Panc1 (cell line): ENCODE data around the gene MTFP1. TPM values are rescaled to one million over a fixed set of nuclear protein-coding genes. Genes with fewer than 3 reads are reported as not detected.

ENCODE experiments used
- ATAC-seq: fragments of 200-7000 bp; cut with Tn5 transposase; 2 replicates; pipeline ENCODE4 v1.9.1; 2020; ENCODE audit warnings: mild to moderate bottlenecking, moderate library complexity
- BruUV-seq: library from RNA; stranded (reverse); fragments of 400-500 nt; replicated peaks from 2 replicates; lab custom pipeline; 2021; lab: Mats Ljungman, UMichigan
- CTCF ChIA-PET: fragments of 300-600 bp; sonication (Branson Sonifier 250); formaldehyde crosslinking; loops from one replicate; lab custom pipeline; 2022; ENCODE audit warnings: antibody characterized with exemption; lab: Charles Lee
- POLR2A ChIA-PET: fragments of 300-600 bp; sonication (Branson Sonifier 250); formaldehyde crosslinking; loops from one replicate; lab custom pipeline; 2022; ENCODE audit warnings: antibody characterized with exemption; lab: Charles Lee
- DNase-seq: peaks from one replicate; pipeline ENCODE4 v3.0.0-alpha.2; 2010; ENCODE audit warnings: low read depth, low spot score
- H3K27ac ChIP-seq: 2 replicates; pipeline ENCODE4 v1.5.1; 2011; ENCODE audit warnings: mild to moderate bottlenecking, low read length, inconsistent platforms
- H3K27me3 ChIP-seq: fragments of 200-500 bp; sonication (Bioruptor generic); 2 replicates; pipeline ENCODE4 v1.6.0; 2014; ENCODE audit warnings: low read length, inconsistent platforms; ENCODE audit not compliant: control insufficient read depth, insufficient read depth
- H3K36me3 ChIP-seq: fragments of 200-500 bp; sonication (Bioruptor generic); 2 replicates; pipeline ENCODE4 v1.5.1; 2014; ENCODE audit warnings: inconsistent platforms, mild to moderate bottlenecking, low read length, moderate library complexity; ENCODE audit not compliant: control insufficient read depth, insufficient read depth
- H3K4me1 ChIP-seq: 2 replicates; pipeline ENCODE4 v1.5.1; 2011; ENCODE audit warnings: inconsistent platforms, mild to moderate bottlenecking, low read length, moderate library complexity; ENCODE audit not compliant: control insufficient read depth, insufficient read depth
- H3K4me3 ChIP-seq, 2 experiments: 2 replicates each; pipeline ENCODE4 v1.5.1; 2011 to 2012; ENCODE audit warnings: low read depth in 2 of 2, low read length in 2 of 2, mild to moderate bottlenecking in 2 of 2, inconsistent platforms in 1 of 2, moderate library complexity in 1 of 2
- H3K9me3 ChIP-seq: fragments of 200-500 bp; sonication (Bioruptor generic); 2 replicates; pipeline ENCODE4 v1.5.1; 2014; ENCODE audit warnings: low read depth, mild to moderate bottlenecking, inconsistent platforms, low read length, moderate library complexity; ENCODE audit not compliant: control insufficient read depth, insufficient read depth
- POLR2AphosphoS5 ChIP-seq: IDR thresholded peaks from 2 replicates; pipeline ENCODE4 v1.6.1; 2012; ENCODE audit warnings: mild to moderate bottlenecking, low read depth, low read length, moderate library complexity
- TCF7L2 ChIP-seq: IDR thresholded peaks from 2 replicates; pipeline ENCODE4 v1.6.1; 2011; ENCODE audit warnings: mild to moderate bottlenecking, low read depth, low read length, inconsistent platforms
- in situ Hi-C: cut with HindIII; loops from 2 replicates; pipeline ENCODE4 v1.10.0; 2016; ENCODE audit warnings: low sequenced_read_pairs, low pct_unique_long_range_greater_than_20kb
- intact Hi-C: fragments of 100-400 bp; cut with micrococcal nuclease; formaldehyde crosslinking; loops from one replicate; pipeline ENCODE4 v1.10.0; 2022; ENCODE audit not compliant: unreplicated experiment
- total RNA-seq: library from RNA; stranded (reverse); gene quantifications from one replicate; pipeline ENCODE4 v1.2.1, GENCODE V29; 2021; ENCODE audit not compliant: unreplicated experiment
- TF ChIP-seq, protein P1 (sequence below): fragments of 450-650 bp; IDR thresholded peaks from 2 replicates; pipeline ENCODE4 v1.5.1; 2017; ENCODE audit warnings: mild to moderate bottlenecking
- TF ChIP-seq, protein P2 (sequence below), 2 experiments: IDR thresholded peaks; 2 replicates each; pipeline ENCODE4 v1.6.1; 2011 to 2012; ENCODE audit warnings: low read depth in 2 of 2, control low read depth in 1 of 2, low read length in 1 of 2, mild to moderate bottlenecking in 1 of 2, moderate library complexity in 1 of 2; ENCODE audit not compliant: insufficient read depth in 1 of 2

MTFP1 gene
- total RNA-seq, 1 experiment from 2014 or later: 21.5 TPM

DNA sequence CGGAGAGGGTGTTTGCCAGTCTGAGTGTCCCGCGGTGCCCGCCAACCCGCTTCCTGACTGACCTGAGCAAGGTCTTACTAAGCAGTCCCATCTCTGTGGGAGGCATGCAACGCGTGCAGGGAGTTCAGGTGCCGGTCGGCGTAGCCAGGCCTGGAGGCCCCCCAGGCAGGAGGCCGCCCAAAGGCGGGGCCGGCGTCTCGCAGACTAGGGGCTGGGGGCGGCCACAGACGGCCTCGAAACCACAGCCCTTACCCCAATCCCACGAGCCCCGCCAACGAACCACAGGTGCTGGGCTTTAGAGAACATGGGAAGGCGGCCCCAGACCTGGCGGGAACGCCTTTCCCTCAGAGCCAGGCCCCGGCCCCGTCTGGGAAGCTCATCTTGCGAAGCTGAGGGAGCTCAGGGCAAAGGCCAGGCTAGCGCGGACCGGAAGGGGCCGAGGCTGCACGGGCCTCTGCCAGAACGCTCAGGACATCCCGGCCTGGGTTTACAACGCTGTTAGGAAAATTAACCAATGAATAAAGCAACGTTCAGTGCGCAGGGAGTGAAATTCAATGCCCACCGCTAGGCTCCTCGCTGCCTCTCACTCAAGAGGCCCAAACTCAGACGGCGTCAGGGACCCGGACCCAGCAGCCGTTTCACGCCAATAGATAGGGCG lies 2.1 kb upstream of the MTFP1 start:
- in situ Hi-C loops (no loop called here), intact Hi-C loops (no loop called here)
- Histone ChIP-seq H3K36me3 (no peaks in the 10 kb centered on the region; the same call in 1 of the 2 replicates), H3K4me1 (peaks cover 24% of the 10 kb centered on the region), H3K27ac (peak overlapping the region; percentile 91), H3K4me3 (peak overlapping the region; percentile 62 to 69), H3K27me3 (no peaks in the 10 kb centered on the region), H3K9me3 (no peaks in the 10 kb centered on the region)
- peak; percentile 57 for ATAC-seq
- POLR2A ChIA-PET: interaction anchor here (0.6 to 1.3 kb wide), 5 partner anchors 10 to 216 kb away, joined by 3 to 5 read pairs (median 3); no protein-coding TSS in a partner anchor
- no TSS peak for BruUV-seq
- CTCF ChIA-PET: interaction anchor here (0.7 to 1.2 kb wide), 2 partner anchors 27 to 32 kb away, joined by 4 read pairs; partner anchors contain the start of gene SEC14L2
- TF ChIP-seq, protein P1, sequence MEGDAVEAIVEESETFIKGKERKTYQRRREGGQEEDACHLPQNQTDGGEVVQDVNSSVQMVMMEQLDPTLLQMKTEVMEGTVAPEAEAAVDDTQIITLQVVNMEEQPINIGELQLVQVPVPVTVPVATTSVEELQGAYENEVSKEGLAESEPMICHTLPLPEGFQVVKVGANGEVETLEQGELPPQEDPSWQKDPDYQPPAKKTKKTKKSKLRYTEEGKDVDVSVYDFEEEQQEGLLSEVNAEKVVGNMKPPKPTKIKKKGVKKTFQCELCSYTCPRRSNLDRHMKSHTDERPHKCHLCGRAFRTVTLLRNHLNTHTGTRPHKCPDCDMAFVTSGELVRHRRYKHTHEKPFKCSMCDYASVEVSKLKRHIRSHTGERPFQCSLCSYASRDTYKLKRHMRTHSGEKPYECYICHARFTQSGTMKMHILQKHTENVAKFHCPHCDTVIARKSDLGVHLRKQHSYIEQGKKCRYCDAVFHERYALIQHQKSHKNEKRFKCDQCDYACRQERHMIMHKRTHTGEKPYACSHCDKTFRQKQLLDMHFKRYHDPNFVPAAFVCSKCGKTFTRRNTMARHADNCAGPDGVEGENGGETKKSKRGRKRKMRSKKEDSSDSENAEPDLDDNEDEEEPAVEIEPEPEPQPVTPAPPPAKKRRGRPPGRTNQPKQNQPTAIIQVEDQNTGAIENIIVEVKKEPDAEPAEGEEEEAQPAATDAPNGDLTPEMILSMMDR: no peak
- peak; percentile 77 for TF ChIP-seq POLR2AphosphoS5
- DNase-seq: no peak

DNA sequence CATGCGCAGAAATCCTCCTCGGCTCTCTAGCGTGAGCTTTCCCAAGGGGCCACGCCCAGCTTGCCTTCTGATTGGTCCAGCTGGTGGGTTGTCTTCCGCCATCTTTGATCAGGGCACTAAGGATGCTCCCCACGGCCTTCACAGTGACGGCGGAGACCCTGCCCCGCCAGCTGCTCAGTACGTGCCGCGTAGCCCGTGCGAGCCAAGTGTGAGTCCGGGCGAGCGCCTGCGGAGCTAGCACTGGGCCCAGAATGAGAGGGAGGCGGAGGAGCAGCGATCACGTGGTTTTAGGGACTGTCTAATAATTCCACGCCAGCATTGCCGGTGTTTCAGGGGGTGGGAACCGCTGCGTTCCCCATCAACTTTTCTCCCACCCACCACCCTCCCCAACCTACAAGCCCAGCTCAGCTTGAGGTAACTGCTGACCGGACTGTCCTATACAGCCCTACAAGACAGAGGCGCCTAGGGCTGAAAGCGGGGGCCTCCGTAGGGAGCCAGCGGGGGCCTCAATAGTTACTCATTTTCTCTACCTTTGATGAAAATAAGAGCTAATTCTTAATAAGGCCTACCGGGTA lies 1.5 kb upstream of the MTFP1 start:
- in situ Hi-C loops (no loop called here), intact Hi-C loops (no loop called here)
- H3K27me3 ChIP-seq: no peaks in the 10 kb centered on the region
- ChIA-PET POLR2A (interaction anchor here (0.8 to 1.3 kb wide), 3 partner anchors 11 to 14 kb away, joined by 3 to 5 read pairs (median 4); no protein-coding TSS in a partner anchor), CTCF (interaction anchor here (0.7 to 1.2 kb wide), 2 partner anchors 28 to 32 kb away, joined by 4 read pairs; partner anchors contain the start of gene SEC14L2)
- no peaks in the 10 kb centered on the region; the same call in 1 of the 2 replicates for H3K36me3 ChIP-seq
- no TSS peak for BruUV-seq
- H3K27ac ChIP-seq: peak overlapping the region; percentile 91
- H3K9me3 ChIP-seq: no peaks in the 10 kb centered on the region
- peak overlapping the region; percentile 62 to 82 for H3K4me3 ChIP-seq
- peaks cover 24% of the 10 kb centered on the region for H3K4me1 ChIP-seq
- TF ChIP-seq, protein P1: no peak
- TF ChIP-seq, protein P2, sequence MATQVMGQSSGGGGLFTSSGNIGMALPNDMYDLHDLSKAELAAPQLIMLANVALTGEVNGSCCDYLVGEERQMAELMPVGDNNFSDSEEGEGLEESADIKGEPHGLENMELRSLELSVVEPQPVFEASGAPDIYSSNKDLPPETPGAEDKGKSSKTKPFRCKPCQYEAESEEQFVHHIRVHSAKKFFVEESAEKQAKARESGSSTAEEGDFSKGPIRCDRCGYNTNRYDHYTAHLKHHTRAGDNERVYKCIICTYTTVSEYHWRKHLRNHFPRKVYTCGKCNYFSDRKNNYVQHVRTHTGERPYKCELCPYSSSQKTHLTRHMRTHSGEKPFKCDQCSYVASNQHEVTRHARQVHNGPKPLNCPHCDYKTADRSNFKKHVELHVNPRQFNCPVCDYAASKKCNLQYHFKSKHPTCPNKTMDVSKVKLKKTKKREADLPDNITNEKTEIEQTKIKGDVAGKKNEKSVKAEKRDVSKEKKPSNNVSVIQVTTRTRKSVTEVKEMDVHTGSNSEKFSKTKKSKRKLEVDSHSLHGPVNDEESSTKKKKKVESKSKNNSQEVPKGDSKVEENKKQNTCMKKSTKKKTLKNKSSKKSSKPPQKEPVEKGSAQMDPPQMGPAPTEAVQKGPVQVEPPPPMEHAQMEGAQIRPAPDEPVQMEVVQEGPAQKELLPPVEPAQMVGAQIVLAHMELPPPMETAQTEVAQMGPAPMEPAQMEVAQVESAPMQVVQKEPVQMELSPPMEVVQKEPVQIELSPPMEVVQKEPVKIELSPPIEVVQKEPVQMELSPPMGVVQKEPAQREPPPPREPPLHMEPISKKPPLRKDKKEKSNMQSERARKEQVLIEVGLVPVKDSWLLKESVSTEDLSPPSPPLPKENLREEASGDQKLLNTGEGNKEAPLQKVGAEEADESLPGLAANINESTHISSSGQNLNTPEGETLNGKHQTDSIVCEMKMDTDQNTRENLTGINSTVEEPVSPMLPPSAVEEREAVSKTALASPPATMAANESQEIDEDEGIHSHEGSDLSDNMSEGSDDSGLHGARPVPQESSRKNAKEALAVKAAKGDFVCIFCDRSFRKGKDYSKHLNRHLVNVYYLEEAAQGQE (IDR thresholded peaks at IDR 0.05; ENCODE audit: insufficient read depth in 1 of 2, low read depth in 2 of 2, low read length in 1 of 2): no peak
- 0 out of 2 replicates have a peak, but pooled peaks have one; percentile 42 for TF ChIP-seq POLR2AphosphoS5
- peak; percentile 62; the same call in 1 of the 2 replicates for TF ChIP-seq TCF7L2
- DNase-seq (peak; percentile 94), ATAC-seq (peak; percentile 90)
